Measurements from ENCODE around the gene PTGES2. TPM values are rescaled to one million over a fixed set of nuclear protein-coding genes. Genes with fewer than 3 reads are reported as not detected.
A peak's percentile ranks its signal among the peaks of the same experiment; 100 is the strongest.

Gene PTGES2
- polyA plus RNA-seq, 1 donor: 38.8 TPM

- no peak for DNase-seq
These were observed 24.5 kb downstream of the PTGES2 start for GRCh38 chr9:128102861-128103588.

GRCh38 chr9:128102196-128102595 is 25.3 kb downstream of the PTGES2 start:
- no peak for DNase-seq

GRCh38 chr9:128101690-128102089 is 25.8 kb downstream of the PTGES2 start:
- DNase-seq: no peak

GRCh38 chr9:128101231-128101661 is 26.3 kb downstream of the PTGES2 start:
- no peak for DNase-seq

GRCh38 chr9:128100581-128100980 is 26.9 kb downstream of the PTGES2 start:
- no peak for DNase-seq

- DNase-seq: no peak
These were observed 27.5 kb downstream of the PTGES2 start for GRCh38 chr9:128099932-128100491.

- DNase-seq: no peak
These were observed 28.1 kb downstream of the PTGES2 start for GRCh38 chr9:128099231-128099931.

GRCh38 chr9:128098297-128099230 is 29.0 kb downstream of the PTGES2 start:
- DNase-seq: peak; percentile 76

GRCh38 chr9:128097543-128098296 is 29.8 kb downstream of the PTGES2 start:
- no peak for DNase-seq

GRCh38 chr9:128096616-128097536 is 30.7 kb downstream of the PTGES2 start:
- DNase-seq: no peak

- no peak for DNase-seq
These were observed 32.5 kb downstream of the PTGES2 start for GRCh38 chr9:128094950-128095544.

- DNase-seq: peak; percentile 93
These were observed 33.2 kb downstream of the PTGES2 start for GRCh38 chr9:128094166-128094949.

- no peak for DNase-seq
These were observed 34.5 kb downstream of the PTGES2 start for GRCh38 chr9:128093011-128093410.

GRCh38 chr9:128092199-128092977 is 35.1 kb downstream of the PTGES2 start:
- DNase-seq: no peak

- DNase-seq: no peak
These were observed 36.0 kb downstream of the PTGES2 start for GRCh38 chr9:128091571-128091970.

- DNase-seq: peak; percentile 91
These were observed 36.4 kb downstream of the PTGES2 start for GRCh38 chr9:128091144-128091543.

- DNase-seq: no peak
These were observed 38.2 kb downstream of the PTGES2 start for GRCh38 chr9:128089299-128089698.

- DNase-seq: no peak
These were observed 39.1 kb downstream of the PTGES2 start for GRCh38 chr9:128088253-128088945.
